Ovary (tissue), 9 donors: ENCODE results near the gene DCAF7. TPM values are rescaled to one million over a fixed set of nuclear protein-coding genes. Genes with fewer than 3 reads are reported as not detected.

Experiments used
- DNase-seq, 5 donors: peaks; one replicate each; pipeline ENCODE4 v3.0.0-alpha.2; 2019 to 2020
- H3K27ac ChIP-seq, 2 donors: fragments of 200-600 bp; one replicate each; pipeline versions ENCODE4 v1.5.1 to v1.8.0; 2019 to 2022
- H3K27me3 ChIP-seq: fragments of 200-600 bp; one replicate; pipeline ENCODE4 v1.8.0; 2022
- H3K36me3 ChIP-seq: fragments of 200-600 bp; sonication (generic); one replicate; pipeline ENCODE4 v1.5.1; 2019
- H3K4me1 ChIP-seq: one replicate; pipeline ENCODE4 v1.8.1; 2013; ENCODE audit warnings: mild to moderate bottlenecking, moderate library complexity; ENCODE audit not compliant: insufficient read depth
- H3K4me3 ChIP-seq: fragments of 200-600 bp; sonication (generic); one replicate; pipeline ENCODE4 v1.5.1; 2017
- H3K9me3 ChIP-seq, 2 donors: fragments of 200-600 bp in 1 of 2; sonication (generic) in 1 of 2; one replicate each; pipeline versions ENCODE4 v1.5.1 to v1.8.1; 2013 to 2019; ENCODE audit warnings: mild to moderate bottlenecking in 1 of 2, moderate library complexity in 1 of 2
- CTCF ChIP-seq, 3 donors: fragments of 450-650 bp in 2 of 3; fragments of 200-600 bp in 1 of 3; IDR thresholded peaks; one replicate each; pipeline versions ENCODE4 v1.5.1 to v1.8.0; 2016 to 2022; ENCODE audit warnings: antibody characterized with exemption in 3 of 3, mild to moderate bottlenecking in 1 of 3
- EP300 ChIP-seq: sonication (generic); formaldehyde crosslinking; IDR thresholded peaks from one replicate; pipeline ENCODE4 v1.6.1; 2017; ENCODE audit warnings: antibody characterized with exemption
- POLR2A ChIP-seq: fragments of 450-650 bp; IDR thresholded peaks from one replicate; pipeline ENCODE4 v1.6.1; 2017; ENCODE audit warnings: antibody characterized with exemption, mild to moderate bottlenecking, moderate library complexity
- WGBS, 3 donors: extraction: QIAGEN DNeasy Blood & Tissue Kit in 1 of 3; methylation state at CpG; one replicate each; pipeline versions ENCODE4 v1.1.5 to v1.1.7; 2013 to 2017; 5-methylcytosine and 5-hydroxymethylcytosine counted together
- intact Hi-C, 4 donors: fragments of 100-400 bp; cut with DNase I; formaldehyde crosslinking; loops; one replicate each; pipeline versions ENCODE4 v1.11.0 to v1.15.1; 2022 to 2023
- polyA plus RNA-seq, 2 donors: library from polyadenylated mRNA; stranded (reverse); fragments of 200-250 nt in 1 of 2; fragments of 350-450 nt in 1 of 2; fragmentation: Illumina TruSeq in 1 of 2; extraction: RNeasy Lipid Tissue Mini Kit (QIAGEN cat#74804) in 1 of 2; gene quantifications; one replicate each; pipeline ENCODE4 v1.2.3, GENCODE V29; 2013 to 2014
- total RNA-seq, 7 donors: library from RNA; depleted of rRNA in 2 of 7; stranded (reverse); fragments of >200 nt in 2 of 7; fragmentation: NEBNext Ultra II Directional in 3 of 7; extraction: Animal tissue kit (Norgen Biotek cat#: 25700) in 3 of 7; gene quantifications; one replicate each; pipeline versions ENCODE4 v1.1.0 to v1.2.4, GENCODE V29; 2016 to 2023
- donor health status: DM: no; HTN: no; CAD: no; lungs with moderate emphysema.
- donor health status: DM: no; HTN: no; CAD: no.
- donor health status: Bipolar disorder and iron deficiency.
- donor health status: DM: yes; HTN: yes; CAD: no.
- donor health status: DM: no; HTN: no; CAD: no.
- donor health status: DM: yes; HTN: yes; CAD: no.

DCAF7 gene
- total and polyA plus RNA-seq, 9 donors: 14.9 to 62.5 (median 49.7) TPM

GRCh38 chr17:63633742-63634141 is 83.5 kb downstream of the DCAF7 start:
- H3K4me1 ChIP-seq: peaks cover 2% of the 10 kb centered on the region
- TF ChIP-seq EP300 (no peak), POLR2A (no peak)
- intact Hi-C loops: no loop called here
- no peak for DNase-seq
- no peaks in the 10 kb centered on the region for H3K9me3 ChIP-seq
- no peak overlapping the region for H3K27ac ChIP-seq
- no peak overlapping the region for H3K4me3 ChIP-seq
- no peaks in the 10 kb centered on the region for H3K27me3 ChIP-seq
- H3K36me3 ChIP-seq: no peaks in the 10 kb centered on the region

GRCh38 chr17:63634163-63634562 is 83.9 kb downstream of the DCAF7 start:
- TF ChIP-seq CTCF (IDR thresholded peaks at IDR 0.05) (no peak), EP300 (no peak), POLR2A (no peak)
- H3K4me1 ChIP-seq: peaks cover 2% of the 10 kb centered on the region
- no peak overlapping the region for H3K4me3 ChIP-seq
- H3K36me3 ChIP-seq: no peaks in the 10 kb centered on the region
- no peak overlapping the region for H3K27ac ChIP-seq
- intact Hi-C loops: no loop called here
- WGBS, 3 donors: 73 to 75% (median 74%) methylated on average over 4 of the region's 4 CpGs
- DNase-seq: no peak
- H3K9me3 ChIP-seq: no peaks in the 10 kb centered on the region
- H3K27me3 ChIP-seq: no peaks in the 10 kb centered on the region

GRCh38 chr17:63634816-63635215 is 84.5 kb downstream of the DCAF7 start:
- H3K4me1 ChIP-seq: peaks cover 2% of the 10 kb centered on the region
- H3K9me3 ChIP-seq: no peaks in the 10 kb centered on the region
- intact Hi-C loops: no loop called here
- DNase-seq: no peak
- H3K4me3 ChIP-seq: no peak overlapping the region
- H3K27me3 ChIP-seq: no peaks in the 10 kb centered on the region
- no peaks in the 10 kb centered on the region for H3K36me3 ChIP-seq
- H3K27ac ChIP-seq: no peak overlapping the region
- WGBS, 3 donors: 24 to 61% (median 50%) methylated on average over 1 of the region's 1 CpG
- no peak for TF ChIP-seq CTCF (IDR thresholded peaks at IDR 0.05)
- TF ChIP-seq EP300: no peak
- TF ChIP-seq POLR2A: no peak

GRCh38 chr17:63635290-63635689 is 85.0 kb downstream of the DCAF7 start:
- H3K4me1 ChIP-seq: peaks cover 2% of the 10 kb centered on the region
- 17 to 40% (median 20%) methylated on average over 2 of the region's 2 CpGs for WGBS, 3 donors
- TF ChIP-seq POLR2A (no peak), EP300 (no peak), CTCF (IDR thresholded peaks at IDR 0.05) (no peak)

GRCh38 chr17:63635787-63636186 is 85.5 kb downstream of the DCAF7 start:
- no peak for DNase-seq
- H3K36me3 ChIP-seq: no peaks in the 10 kb centered on the region
- intact Hi-C loops: no loop called here
- H3K4me3 ChIP-seq: no peak overlapping the region
- no peaks in the 10 kb centered on the region for H3K27me3 ChIP-seq
- 55 to 94% (median 69%) methylated on average over 2 of the region's 2 CpGs for WGBS, 3 donors
- TF ChIP-seq CTCF (IDR thresholded peaks at IDR 0.05) (no peak), POLR2A (no peak), EP300 (no peak)
- peaks cover 2% of the 10 kb centered on the region for H3K4me1 ChIP-seq
- no peak overlapping the region for H3K27ac ChIP-seq
- H3K9me3 ChIP-seq: no peaks in the 10 kb centered on the region

More at GRCh38 chr17:63635290-63635689, 85.0 kb downstream of the DCAF7 start:
- Histone ChIP-seq H3K27me3 (no peaks in the 10 kb centered on the region), H3K27ac (no peak overlapping the region), H3K36me3 (no peaks in the 10 kb centered on the region), H3K9me3 (no peaks in the 10 kb centered on the region), H3K4me3 (no peak overlapping the region)
- no peak for DNase-seq
- intact Hi-C loops: no loop called here
